Middle frontal gyrus (tissue), 1 donor: Measurements from ENCODE around the gene UGT2B7.

Experiments used
- DNase-seq: peaks from one replicate; pipeline ENCODE4 v3.0.0-alpha.2; 2015; ENCODE audit warnings: low spot score; ENCODE audit errors: extremely low spot score

UGT2B7 gene

GRCh38 chr4:69147334-69147733 is 51.1 kb downstream of the UGT2B7 start:
- DNase-seq = no peak

- no peak for DNase-seq
Measured at GRCh38 chr4:69154021-69154420, 57.7 kb downstream of the UGT2B7 start.

GRCh38 chr4:69156913-69157312 is 60.6 kb downstream of the UGT2B7 start:
- no peak for DNase-seq
